Naive B cell (primary cell): Measurements from ENCODE around the gene ASCL5. TPM values are rescaled to one million over a fixed set of nuclear protein-coding genes. Genes with fewer than 3 reads are reported as not detected.
A peak's percentile ranks its signal among the peaks of the same experiment; 100 is the strongest.

Experiments used
- ATAC-seq, 2 donors: fragments of 150-1000 bp; cut with Tn5 transposase; 2 replicates each; pipeline ENCODE4 v1.10.0; 2021; ENCODE audit warnings: low read depth in 2 of 2, mild to moderate bottlenecking in 2 of 2, moderate library complexity in 2 of 2
- DNase-seq: peaks from one replicate; pipeline ENCODE4 v3.0.0; 2022
- H3K27ac Mint-ChIP-seq, 6 donors: one replicate each; pipeline ENCODE4 v1.8.0; 2020 to 2022; ENCODE audit warnings: mild to moderate bottlenecking in 6 of 6, mixed read lengths in 6 of 6, moderate library complexity in 5 of 6, inconsistent platforms in 2 of 6
- H3K27me3 Mint-ChIP-seq, 3 donors: one replicate each; pipeline ENCODE4 v1.8.0; 2021 to 2022; ENCODE audit warnings: mixed read lengths in 3 of 3, mild to moderate bottlenecking in 1 of 3
- H3K36me3 Mint-ChIP-seq, 2 donors: one replicate each; pipeline ENCODE4 v1.8.0; 2020 to 2022; ENCODE audit warnings: mixed read lengths in 2 of 2, inconsistent platforms in 1 of 2, mild to moderate bottlenecking in 1 of 2
- H3K4me1 Mint-ChIP-seq, 3 donors: one replicate each; pipeline ENCODE4 v1.8.0; 2020 to 2022; ENCODE audit warnings: mixed read lengths in 3 of 3, inconsistent platforms in 1 of 3, mild to moderate bottlenecking in 1 of 3, moderate library complexity in 1 of 3
- H3K4me3 Mint-ChIP-seq, 8 donors: one replicate each; pipeline ENCODE4 v1.8.0; 2020 to 2022; ENCODE audit warnings: mild to moderate bottlenecking in 8 of 8, mixed read lengths in 8 of 8, moderate library complexity in 8 of 8, inconsistent platforms in 2 of 8
- H3K9me3 Mint-ChIP-seq, 7 donors: one replicate each; pipeline ENCODE4 v1.8.0; 2020 to 2022; ENCODE audit warnings: mixed read lengths in 7 of 7, mild to moderate bottlenecking in 5 of 7, inconsistent platforms in 2 of 7, moderate library complexity in 1 of 7
- polyA plus RNA-seq, 6 donors: library from polyadenylated mRNA; unstranded; fragments of 300-500 nt; fragmentation: Illumina TruSeq; gene quantifications; one replicate each; pipeline ENCODE4 v1.2.3, GENCODE V29; 2021; ENCODE audit warnings: low read depth in 6 of 6

Gene ASCL5
- polyA plus RNA-seq, 6 donors from 2014 or later, result not detected

GRCh38 chr1:201119206-201120197, 7.5 kb downstream of the ASCL5 start:
- Mint-ChIP-seq H3K4me1 (peaks cover 6 to 9% (median 7%) of the 10 kb centered on the region in 3 donors), H3K9me3 (no peaks in the 10 kb centered on the region), H3K36me3 (no peaks in the 10 kb centered on the region), H3K4me3 (no peak overlapping the region), H3K27ac (no peak overlapping the region), H3K27me3 (peaks cover under 1 to 36% (median 14%) of the 10 kb centered on the region in 3 donors)
- DNase-seq, result no peak
- peak in 1 of 2 donors; percentile 46 for ATAC-seq

- Mint-ChIP-seq H3K36me3 (no peaks in the 10 kb centered on the region), H3K4me1 (peaks cover 7 to 17% (median 13%) of the 10 kb centered on the region in 3 donors), H3K9me3 (no peaks in the 10 kb centered on the region), H3K27ac (peak overlapping the region in 1 of 6 donors; percentile 32), H3K27me3 (peaks cover 25 to 46% (median 29%) of the 10 kb centered on the region in 3 donors), H3K4me3 (peak overlapping the region in 4 of 8 donors; percentile 22 to 66 (median 55))
- ATAC-seq (no peak), DNase-seq (no peak)
Observed at GRCh38 chr1:201116091-201116490, 10.9 kb downstream of the ASCL5 start.

- no peak for ATAC-seq
- Mint-ChIP-seq H3K27ac (no peak overlapping the region), H3K4me1 (peaks cover 7 to 17% (median 13%) of the 10 kb centered on the region in 3 donors), H3K36me3 (no peaks in the 10 kb centered on the region), H3K27me3 (peaks cover 25 to 46% (median 33%) of the 10 kb centered on the region in 3 donors), H3K9me3 (no peaks in the 10 kb centered on the region), H3K4me3 (peak overlapping the region in 4 of 8 donors; percentile 22 to 66 (median 56))
- no peak for DNase-seq
Observed at GRCh38 chr1:201115390-201115937, 11.5 kb downstream of the ASCL5 start.

- Mint-ChIP-seq H3K27ac (peak overlapping the region in 1 of 6 donors; percentile 80), H3K27me3 (peaks cover 25 to 46% (median 33%) of the 10 kb centered on the region in 3 donors), H3K36me3 (no peaks in the 10 kb centered on the region), H3K4me1 (peaks cover 0 to 13% (median 11%) of the 10 kb centered on the region in 3 donors), H3K9me3 (no peaks in the 10 kb centered on the region), H3K4me3 (peak overlapping the region; percentile 81 to 94 (median 87))
- peak; percentile 83 for ATAC-seq
- peak; percentile 62 for DNase-seq
Observed at GRCh38 chr1:201114245-201115131, 12.5 kb downstream of the ASCL5 start.

GRCh38 chr1:201113451-201114244, 13.3 kb downstream of the ASCL5 start:
- no peak for DNase-seq
- no peaks in the 10 kb centered on the region for H3K9me3 Mint-ChIP-seq
- H3K27me3 Mint-ChIP-seq, result peaks cover 25 to 46% (median 33%) of the 10 kb centered on the region in 3 donors
- H3K4me1 Mint-ChIP-seq, result peaks cover 0 to 13% (median 8%) of the 10 kb centered on the region in 3 donors
- H3K36me3 Mint-ChIP-seq, result no peaks in the 10 kb centered on the region
- H3K4me3 Mint-ChIP-seq, result peak overlapping the region; percentile 81 to 94 (median 87)
- ATAC-seq, result no peak
- H3K27ac Mint-ChIP-seq, result peak overlapping the region in 2 of 6 donors; percentile 79 to 80

- H3K36me3 Mint-ChIP-seq, result no peaks in the 10 kb centered on the region
- H3K9me3 Mint-ChIP-seq, result no peaks in the 10 kb centered on the region
- H3K4me1 Mint-ChIP-seq, result peaks cover 0 to 13% (median 8%) of the 10 kb centered on the region in 3 donors
- ATAC-seq, result no peak
- H3K27me3 Mint-ChIP-seq, result peaks cover 25 to 46% (median 33%) of the 10 kb centered on the region in 3 donors
- peak overlapping the region; percentile 25 to 74 (median 60) for H3K4me3 Mint-ChIP-seq
- no peak overlapping the region for H3K27ac Mint-ChIP-seq
- DNase-seq, result no peak
Observed at GRCh38 chr1:201112926-201113325, 14.1 kb downstream of the ASCL5 start.

GRCh38 chr1:201112173-201112731, 14.7 kb downstream of the ASCL5 start, which contains the start of gene CACNA1S:
TSS of gene CACNA1S (minus strand) at chr1:201112426. CDS start at chr1:201112339, 87 bp downstream.
- ATAC-seq (no peak), DNase-seq (no peak)
- Mint-ChIP-seq H3K27me3 (peaks cover 25 to 46% (median 33%) of the 10 kb centered on the region in 3 donors), H3K4me3 (peak within 1 kb of the TSS; percentile 25 to 74 (median 60)), H3K4me1 (peaks cover 0 to 13% (median 8%) of the 10 kb centered on the region in 3 donors), H3K27ac (peak within 1 kb of the TSS in 1 of 6 donors; percentile 79), H3K9me3 (no peaks in the 10 kb centered on the region), H3K36me3 (no peaks in the 10 kb centered on the region)

- Mint-ChIP-seq H3K27me3 (peaks cover 22 to 42% (median 33%) of the 10 kb centered on the region in 3 donors), H3K36me3 (no peaks in the 10 kb centered on the region)
Observed at GRCh38 chr1:201111672-201112071, 15.3 kb downstream of the ASCL5 start.

GRCh38 chr1:201111156-201111555, 15.8 kb downstream of the ASCL5 start:
- Mint-ChIP-seq H3K27ac (no peak overlapping the region), H3K4me3 (no peak overlapping the region), H3K27me3 (peaks cover 17 to 37% (median 33%) of the 10 kb centered on the region in 3 donors), H3K36me3 (no peaks in the 10 kb centered on the region), H3K4me1 (peaks cover 0 to 13% (median 8%) of the 10 kb centered on the region in 3 donors), H3K9me3 (no peaks in the 10 kb centered on the region)
- DNase-seq, result no peak
- ATAC-seq, result no peak

More at GRCh38 chr1:201111672-201112071, 15.3 kb downstream of the ASCL5 start:
- DNase-seq (no peak), ATAC-seq (no peak)
- Mint-ChIP-seq H3K4me1 (peaks cover 0 to 13% (median 8%) of the 10 kb centered on the region in 3 donors), H3K27ac (no peak overlapping the region), H3K4me3 (no peak overlapping the region), H3K9me3 (no peaks in the 10 kb centered on the region)

- H3K4me3 Mint-ChIP-seq, result no peak overlapping the region
- ATAC-seq (no peak), DNase-seq (no peak)
- H3K4me1 Mint-ChIP-seq, result peaks cover 0 to 13% (median 8%) of the 10 kb centered on the region in 3 donors
- H3K9me3 Mint-ChIP-seq, result no peaks in the 10 kb centered on the region
- no peaks in the 10 kb centered on the region for H3K36me3 Mint-ChIP-seq
- H3K27me3 Mint-ChIP-seq, result peaks cover 12 to 33% (median 32%) of the 10 kb centered on the region in 3 donors
- H3K27ac Mint-ChIP-seq, result no peak overlapping the region
Observed at GRCh38 chr1:201110616-201111015, 16.4 kb downstream of the ASCL5 start.

GRCh38 chr1:201110138-201110537, 16.8 kb downstream of the ASCL5 start:
- ATAC-seq (no peak), DNase-seq (no peak)
- H3K4me1 Mint-ChIP-seq, result peaks cover 0 to 13% (median 8%) of the 10 kb centered on the region in 3 donors
- peaks cover 12 to 33% (median 29%) of the 10 kb centered on the region in 3 donors for H3K27me3 Mint-ChIP-seq
- no peaks in the 10 kb centered on the region for H3K9me3 Mint-ChIP-seq
- H3K27ac Mint-ChIP-seq, result no peak overlapping the region
- no peaks in the 10 kb centered on the region for H3K36me3 Mint-ChIP-seq
- H3K4me3 Mint-ChIP-seq, result no peak overlapping the region

- Mint-ChIP-seq H3K4me1 (peaks cover 0 to 8% (median 8%) of the 10 kb centered on the region in 3 donors), H3K27ac (no peak overlapping the region), H3K9me3 (no peaks in the 10 kb centered on the region), H3K4me3 (no peak overlapping the region), H3K27me3 (peaks cover 12 to 33% (median 24%) of the 10 kb centered on the region in 3 donors), H3K36me3 (no peaks in the 10 kb centered on the region)
- no peak for ATAC-seq
- DNase-seq, result no peak
Observed at GRCh38 chr1:201109651-201110050, 17.3 kb downstream of the ASCL5 start.
